Activated CD8-positive, alpha-beta memory T cell treated with anti-CD3 and anti-CD28 coated beads for 1 hour (primary cell): ENCODE data around the gene SOAT1.
A peak's percentile ranks its signal among the peaks of the same experiment; 100 is the strongest.
"Not testable (repeated sequence)": the region's sequence is repeated elsewhere in the genome, so short reads cannot be mapped to it uniquely, and the experiment has no call there.

ENCODE experiments used
- DNase-seq, 2 donors: peaks; one replicate each; pipeline ENCODE4 v3.0.0-alpha.2; 2020; ENCODE audit warnings: low read depth in 1 of 2; ENCODE audit errors: extremely low read depth in 1 of 2

Gene SOAT1

DNA sequence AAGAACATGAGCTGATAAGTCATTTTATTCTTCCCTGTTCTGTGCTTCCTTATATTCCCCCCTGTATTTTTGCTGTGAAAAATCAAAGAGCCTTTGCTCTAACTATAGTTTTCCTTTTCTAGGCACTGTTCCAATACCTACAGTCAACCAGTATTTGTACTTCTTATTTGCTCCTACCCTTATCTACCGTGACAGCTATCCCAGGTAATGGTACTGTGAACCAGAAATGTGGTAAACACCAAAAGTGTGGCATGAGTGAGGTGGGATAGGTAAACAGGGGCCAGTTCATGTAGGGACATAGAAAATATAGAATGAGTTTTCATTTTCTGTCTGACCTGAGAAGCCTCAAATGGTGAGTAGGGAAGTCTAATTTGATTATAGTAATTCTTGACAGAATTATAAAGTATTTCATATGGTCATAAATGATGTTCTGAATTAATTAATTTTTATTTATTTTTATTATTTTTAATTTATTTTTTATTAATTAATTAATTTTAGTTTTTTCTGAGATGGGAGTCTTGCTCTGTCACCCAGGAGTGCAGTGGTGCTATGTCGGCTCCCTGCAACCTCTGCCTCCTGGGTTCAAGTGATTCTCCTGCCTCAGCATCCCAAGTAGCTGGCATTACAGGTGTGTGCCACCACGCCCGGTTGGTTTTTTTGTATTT lies 49.3 kb downstream of the SOAT1 start:
- no peak for DNase-seq

DNA sequence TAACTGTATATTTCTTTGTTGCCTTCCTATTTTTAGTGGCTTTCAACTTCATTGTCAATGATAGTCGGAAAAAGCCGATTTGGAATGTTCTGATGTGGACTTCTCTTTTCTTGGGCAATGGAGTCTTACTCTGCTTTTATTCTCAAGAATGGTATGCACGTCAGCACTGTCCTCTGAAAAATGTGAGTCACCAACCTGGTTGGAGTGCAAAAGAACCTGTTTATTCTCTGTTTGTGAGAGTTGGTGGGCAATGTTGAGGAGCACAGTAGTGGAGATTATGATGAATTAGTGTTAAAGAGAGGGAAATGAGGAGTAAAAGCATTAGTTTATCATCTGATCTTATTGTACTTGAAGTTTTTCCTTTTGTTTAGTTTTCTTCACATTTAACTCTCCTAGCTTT lies 57.7 kb downstream of the SOAT1 start:
- DNase-seq: no peak

DNA sequence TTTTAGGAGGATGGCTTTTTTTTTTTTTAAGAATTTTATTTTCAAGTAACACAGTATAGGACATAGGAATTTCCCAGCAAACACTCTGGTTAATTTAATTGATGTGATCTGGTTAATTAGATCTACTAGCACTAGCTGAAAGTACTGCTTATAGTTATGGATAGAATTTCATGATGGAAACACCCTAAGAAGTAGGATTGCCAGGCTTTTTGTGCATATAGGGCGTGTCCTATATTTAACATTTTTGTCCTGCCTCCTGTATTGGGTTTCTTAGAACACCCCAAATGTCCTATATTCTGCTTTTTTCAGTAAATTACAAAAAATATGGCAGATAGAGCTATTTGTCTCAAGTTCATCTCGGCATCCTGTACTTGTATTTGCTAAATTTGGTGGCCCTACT lies 58.6 kb downstream of the SOAT1 start:
- DNase-seq: no peak

DNA sequence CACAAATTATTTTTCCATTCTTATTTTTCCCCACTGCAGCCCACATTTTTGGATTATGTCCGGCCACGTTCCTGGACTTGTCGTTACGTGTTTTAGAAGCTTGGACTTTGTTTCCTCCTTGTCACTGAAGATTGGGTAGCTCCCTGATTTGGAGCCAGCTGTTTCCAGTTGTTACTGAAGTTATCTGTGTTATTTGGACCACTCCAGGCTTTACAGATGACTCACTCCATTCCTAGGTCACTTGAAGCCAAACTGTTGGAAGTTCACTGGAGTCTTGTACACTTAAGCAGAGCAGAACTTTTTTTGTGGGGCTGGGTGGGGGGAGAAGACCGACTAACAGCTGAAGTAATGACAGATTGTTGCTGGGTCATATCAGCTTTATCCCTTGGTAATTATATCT lies 59.9 kb downstream of the SOAT1 start:
- no peak for DNase-seq

DNA sequence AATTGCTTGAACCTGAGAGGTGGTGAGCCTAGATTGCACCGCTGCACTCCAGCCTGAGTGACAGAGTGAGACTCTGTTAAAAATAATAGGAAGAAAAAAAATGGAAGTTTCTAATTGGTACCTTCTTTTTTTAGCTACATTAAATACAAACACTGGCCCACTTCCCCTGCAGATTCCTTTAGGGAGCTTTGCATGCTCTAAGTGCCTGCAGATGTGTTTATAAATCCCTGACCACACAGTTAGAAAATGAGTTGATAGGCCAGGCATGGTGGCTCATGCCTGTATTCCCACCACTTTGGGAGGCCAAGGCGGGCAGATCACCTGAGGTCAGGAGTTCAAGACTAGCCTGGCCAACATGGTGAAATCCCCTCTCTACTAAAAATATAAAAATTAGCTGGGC lies 68.0 kb downstream of the SOAT1 start:
- DNase-seq: not testable (repeated sequence)

DNA sequence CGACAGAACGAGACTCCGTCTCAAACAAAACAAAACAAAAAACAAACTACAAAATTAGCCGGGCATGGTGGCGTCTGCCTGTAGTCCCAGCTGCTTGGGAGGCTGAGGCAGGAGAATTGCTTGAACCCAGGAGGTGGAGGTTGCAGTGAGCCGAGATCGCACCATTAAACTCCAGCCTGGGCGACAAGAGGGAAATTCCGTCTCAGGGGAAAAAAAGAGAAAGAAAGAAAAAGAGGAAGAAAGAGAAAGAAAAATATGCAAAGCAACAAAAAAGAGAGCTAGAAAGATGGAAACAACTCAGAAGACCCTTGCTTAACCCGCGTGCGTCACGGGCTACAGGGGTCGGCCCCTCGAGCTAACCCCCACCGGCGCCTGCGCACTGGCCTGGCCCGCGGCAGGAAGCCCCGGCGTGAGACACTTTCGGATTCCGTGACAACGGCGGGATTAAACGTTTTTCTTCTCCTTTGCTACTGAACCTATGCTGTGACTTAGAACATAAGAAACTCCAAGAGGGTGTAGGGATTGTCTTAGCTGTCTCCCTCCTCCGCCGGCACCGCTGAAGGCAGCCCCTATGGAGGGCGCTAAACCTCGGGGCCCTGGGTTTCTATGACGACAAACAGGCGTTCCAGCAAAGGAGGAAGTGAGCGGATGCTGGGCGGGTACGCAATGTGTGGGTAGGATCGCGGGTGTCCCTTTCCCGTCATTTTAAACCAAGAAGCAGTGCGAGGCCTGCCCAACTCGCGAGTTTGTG lies 71.9 kb downstream of the SOAT1 start, which contains the start of gene AXDND1:
Gene AXDND1, plus strand, starts transcription at position 630 of the 751 bp plus-strand sequence. CDS start 539 bp downstream, outside the sequence.
- peak; percentile 81 to 82 for DNase-seq

DNA sequence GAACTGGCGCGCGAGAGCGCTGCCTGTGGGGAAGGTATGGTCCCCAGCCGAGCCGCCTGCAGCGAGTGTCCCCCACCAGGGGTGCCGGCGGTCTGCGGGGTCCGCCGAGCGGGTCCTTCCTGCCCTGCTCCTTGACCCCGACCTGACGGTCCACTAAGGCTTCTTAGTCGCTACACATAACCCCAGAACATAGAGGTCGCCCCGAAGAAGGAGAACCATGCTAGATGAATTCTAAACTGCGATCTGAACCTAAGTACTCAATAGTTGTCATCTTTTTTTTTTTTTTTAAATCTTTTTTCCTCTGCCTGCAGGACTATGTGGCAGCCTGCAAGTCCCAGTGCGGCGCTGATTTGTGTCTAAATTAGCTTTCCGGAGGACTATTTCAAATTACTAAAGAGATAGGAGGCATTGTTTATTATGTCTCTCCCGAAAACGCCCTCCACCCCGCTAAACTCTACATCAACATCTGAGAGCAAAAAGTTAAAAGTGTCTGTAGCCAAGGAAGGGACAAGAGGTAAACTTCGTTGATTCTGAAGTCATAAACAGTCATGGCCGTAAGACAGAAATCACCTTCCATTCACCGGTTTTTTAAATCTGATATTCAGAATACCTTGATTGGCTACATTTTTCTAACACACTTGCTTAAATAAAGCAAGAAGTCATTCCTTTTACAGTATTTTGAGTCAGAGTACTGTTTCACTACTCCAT lies 72.7 kb downstream of the SOAT1 start:
- no peak for DNase-seq

DNA sequence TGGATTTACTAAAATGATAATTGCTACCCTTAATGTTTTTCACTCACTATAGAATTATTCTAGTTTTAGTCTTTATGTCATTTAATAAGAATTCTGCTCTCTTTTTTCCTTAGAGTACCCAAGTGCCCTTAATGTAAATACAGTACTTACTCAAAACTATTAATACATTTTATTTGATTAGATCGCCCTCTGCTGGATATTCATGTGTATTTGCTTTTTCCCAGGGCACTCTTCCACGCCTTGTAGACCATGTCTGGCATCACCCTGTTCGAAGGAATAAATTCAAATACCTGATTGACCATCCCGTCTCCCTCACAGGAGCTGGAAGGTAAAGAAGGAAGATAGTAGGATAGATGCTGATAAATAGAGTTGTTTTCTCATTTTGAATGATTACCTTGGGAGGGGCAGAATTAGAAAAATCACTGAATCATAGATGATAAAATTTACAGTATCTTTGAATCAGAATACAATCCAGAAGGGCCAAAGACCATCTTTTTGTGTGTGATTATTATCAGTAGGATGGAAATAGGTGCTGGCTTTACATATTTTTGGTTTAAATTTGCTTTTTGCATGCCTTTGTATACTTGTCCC lies 76.2 kb downstream of the SOAT1 start:
- no peak for DNase-seq

DNA sequence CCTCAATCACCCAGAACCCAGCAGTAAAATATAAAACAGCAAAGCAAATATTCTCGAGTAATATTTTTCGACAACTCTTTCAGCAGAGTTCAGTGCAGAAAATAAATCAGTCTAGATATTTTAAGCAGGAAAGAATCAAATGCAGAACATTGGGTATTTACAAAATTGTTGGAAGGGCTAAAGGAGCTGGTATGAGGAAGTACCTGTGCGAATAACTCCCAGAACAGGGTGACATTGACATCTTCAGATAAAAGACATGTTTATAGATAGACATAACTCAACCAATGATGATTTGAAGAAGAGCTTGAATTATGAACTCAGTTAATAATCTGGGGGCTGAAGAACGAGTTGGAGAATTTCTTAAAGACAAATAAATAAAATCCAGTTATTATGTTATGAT lies 78.6 kb downstream of the SOAT1 start:
- DNase-seq: no peak

DNA sequence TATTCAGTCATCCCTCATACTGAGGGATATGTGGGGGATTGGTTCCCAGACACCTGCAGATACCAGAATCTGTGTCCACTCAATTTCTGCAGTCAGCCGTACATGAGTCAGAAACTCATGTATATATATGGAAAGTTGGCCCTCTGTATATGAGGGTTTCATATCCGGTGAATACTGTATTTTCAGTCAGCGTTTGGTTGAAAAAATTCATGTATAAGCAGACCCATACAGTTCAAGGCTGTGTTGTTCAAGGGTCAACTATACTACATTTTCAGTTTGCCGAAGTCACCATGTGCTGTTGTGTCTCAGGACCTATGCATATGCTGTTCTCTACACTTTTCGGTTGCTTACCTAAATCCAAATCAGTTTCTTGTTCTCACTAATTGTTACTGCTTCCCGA lies 82.6 kb downstream of the SOAT1 start:
- no peak for DNase-seq

DNA sequence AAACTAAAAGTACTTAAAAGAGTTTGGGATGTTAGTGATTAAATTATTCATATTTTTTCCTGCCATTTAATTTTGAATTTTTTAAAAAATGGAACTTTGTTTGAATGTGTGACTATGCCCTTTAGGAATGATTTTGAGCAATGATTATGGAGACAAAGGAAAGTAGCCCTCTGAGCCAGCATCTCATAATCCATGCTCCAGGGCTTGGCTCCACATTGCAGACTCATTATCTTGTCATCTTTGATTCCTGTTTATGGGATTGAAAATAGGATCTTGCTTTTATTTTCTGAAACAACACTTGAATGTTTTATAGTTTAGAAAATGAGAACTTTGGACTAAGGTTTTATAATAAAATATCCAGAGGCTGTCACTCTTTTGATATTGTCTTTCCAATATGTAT lies 86.7 kb downstream of the SOAT1 start:
- no peak for DNase-seq

DNA sequence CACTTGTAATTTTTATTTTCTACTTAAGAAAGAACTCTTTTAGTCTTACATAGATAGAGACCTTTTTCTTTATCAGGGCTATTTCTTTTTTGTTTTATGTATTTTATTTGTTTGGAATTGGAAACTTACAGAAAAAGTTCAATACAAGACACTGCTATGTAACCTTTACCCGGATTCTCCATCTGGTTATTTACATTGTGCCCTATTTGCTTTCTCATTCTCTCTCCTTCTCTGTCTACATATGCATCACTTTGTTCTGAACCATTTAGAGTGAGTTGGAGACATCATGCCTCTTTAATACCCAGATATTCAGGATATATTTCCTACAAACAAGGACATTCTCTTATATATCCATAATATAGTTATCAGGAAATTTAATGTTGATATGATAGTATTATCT lies 90.4 kb downstream of the SOAT1 start:
- DNase-seq: no peak

DNA sequence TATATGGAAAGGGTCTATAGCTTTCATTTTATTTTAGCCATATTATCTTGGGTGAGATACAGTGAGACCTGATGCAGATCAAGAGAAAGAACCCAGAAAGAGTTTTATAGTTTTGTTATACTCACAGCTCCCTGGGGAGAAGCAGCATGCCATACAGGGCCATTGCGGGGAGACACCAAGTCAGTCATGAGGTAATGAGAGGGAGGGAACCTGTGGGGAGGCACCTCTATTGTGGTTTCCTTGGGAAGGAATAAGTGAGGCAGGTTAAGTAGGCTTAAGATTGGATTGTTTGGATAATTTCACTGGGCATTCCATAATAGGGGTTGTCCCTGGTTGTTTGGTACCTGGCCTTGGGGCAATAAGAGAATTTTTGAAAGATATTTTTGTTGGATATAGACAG lies 91.9 kb downstream of the SOAT1 start:
- DNase-seq: no peak

DNA sequence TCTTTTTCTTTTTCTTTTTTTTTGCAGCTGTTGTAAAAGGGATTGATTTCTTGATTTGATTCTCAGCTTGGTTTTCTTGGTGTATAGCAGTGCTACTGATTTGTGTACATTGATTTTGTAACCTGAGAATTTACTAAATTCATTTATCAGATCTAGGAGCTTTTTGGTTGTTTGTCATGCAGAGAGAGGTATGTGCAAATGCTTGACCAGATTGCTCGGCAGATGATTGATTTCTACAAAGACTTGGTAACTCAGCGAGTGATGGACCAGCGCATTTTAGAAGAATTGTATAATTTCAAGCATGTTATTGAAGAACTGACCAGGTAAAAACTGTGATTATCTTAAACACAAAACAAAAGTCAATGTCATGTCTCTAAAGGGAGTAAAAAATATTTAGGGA lies 100.1 kb downstream of the SOAT1 start:
- DNase-seq: no peak

DNA sequence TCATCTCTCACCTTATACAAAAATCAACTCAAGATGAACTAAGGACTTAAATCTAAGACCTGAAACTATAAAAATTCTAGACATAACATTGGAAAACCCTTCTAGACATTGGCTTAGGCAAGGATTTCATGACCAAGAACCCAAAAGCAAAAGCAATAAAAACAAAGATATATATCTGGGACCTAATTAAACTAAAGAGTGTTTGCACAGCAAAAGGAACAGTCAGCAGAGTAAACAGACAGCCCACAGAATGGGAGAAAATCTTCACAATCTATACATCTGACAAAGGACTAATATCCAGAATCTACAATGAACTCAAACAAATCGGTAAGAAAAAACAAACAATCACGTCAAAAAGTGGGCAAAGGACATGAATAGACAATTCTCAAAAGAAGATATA lies 105.8 kb downstream of the SOAT1 start:
- DNase-seq: not testable (repeated sequence)
